H1 (cell line): ENCODE results near the gene RAB34. TPM values are rescaled to one million over a fixed set of nuclear protein-coding genes. Genes with fewer than 3 reads are reported as not detected.

ENCODE experiments used
- CTCF ChIA-PET: fragments of 300-600 bp; sonication (Branson Sonifier 250); formaldehyde crosslinking; loops from one replicate; lab custom pipeline; 2021; ENCODE audit not compliant: partially characterized antibody; lab: Charles Lee
- POLR2A ChIA-PET: fragments of 300-600 bp; sonication (Branson Sonifier 250); formaldehyde crosslinking; loops from one replicate; lab custom pipeline; 2021; ENCODE audit warnings: inconsistent platforms; ENCODE audit not compliant: partially characterized antibody; lab: Charles Lee
- DNase-seq, 2 experiments: peaks; one replicate each; pipeline versions ENCODE4 v3.0.0 to v3.0.0-alpha.2; 2010 to 2022; ENCODE audit warnings: low spot score in 2 of 2, low read depth in 1 of 2, mixed read lengths in 1 of 2
- FAIRE-seq: peaks from 2 replicates; lab custom pipeline; 2011; peaks lifted over from hg19 to GRCh38; lab: Jason Lieb, UNC
- H2AFZ ChIP-seq: 2 replicates; pipeline ENCODE4 v1.8.1; 2012; ENCODE audit warnings: low read length, inconsistent platforms
- H2AK5ac ChIP-seq: 2 replicates; pipeline ENCODE4 v1.6.1; 2013; ENCODE audit warnings: low read depth, low read length
- H2BK120ac ChIP-seq: replicated peaks from 2 replicates; pipeline ENCODE3; 2013; ENCODE audit warnings: low read depth, low read length, inconsistent platforms
- H2BK12ac ChIP-seq: 2 replicates; pipeline ENCODE4 v1.6.1; 2013; ENCODE audit warnings: low read depth, low read length
- H2BK15ac ChIP-seq: 2 replicates; pipeline ENCODE4 v1.6.1; 2013; ENCODE audit warnings: low read length
- H2BK20ac ChIP-seq: 2 replicates; pipeline ENCODE4 v1.6.1; 2013; ENCODE audit warnings: low read length
- H2BK5ac ChIP-seq: 2 replicates; pipeline ENCODE4 v1.6.1; 2013; ENCODE audit warnings: low read depth, low read length
- H3K14ac ChIP-seq: 2 replicates; pipeline ENCODE4 v1.6.1; 2013; ENCODE audit warnings: inconsistent platforms; ENCODE audit not compliant: insufficient read length
- H3K18ac ChIP-seq: 2 replicates; pipeline ENCODE4 v1.6.1; 2013; ENCODE audit warnings: low read length; ENCODE audit errors: extremely low read depth
- H3K23ac ChIP-seq: 2 replicates; pipeline ENCODE4 v1.6.1; 2013; ENCODE audit warnings: inconsistent platforms; ENCODE audit not compliant: insufficient read length
- H3K23me2 ChIP-seq: 2 replicates; pipeline ENCODE4 v1.6.1; 2013; ENCODE audit warnings: low read depth, low read length
- H3K27ac ChIP-seq: 2 replicates; pipeline ENCODE4 v1.6.1; 2011; ENCODE audit warnings: low read depth, low read length, inconsistent platforms
- H3K27me3 ChIP-seq, 4 experiments: replicated peaks in 1 of 4; 1 replicate in 1 of 4; 2 replicates in 3 of 4; pipeline versions ENCODE4 v1.6.1 to v1.8.1; 2011 to 2013; ENCODE audit warnings: low read length in 3 of 4, mild to moderate bottlenecking in 3 of 4, inconsistent platforms in 2 of 4, mixed read lengths in 2 of 4, moderate library complexity in 1 of 4; ENCODE audit not compliant: control insufficient read depth in 3 of 4, insufficient read depth in 3 of 4; ENCODE audit errors: extremely low read depth in 1 of 4
- H3K36me3 ChIP-seq, 4 experiments: 2 replicates each; pipeline versions ENCODE4 v1.6.1 to v1.8.1; 2011 to 2013; ENCODE audit warnings: mild to moderate bottlenecking in 4 of 4, low read length in 3 of 4, moderate library complexity in 2 of 4, control low read depth in 1 of 4, inconsistent platforms in 1 of 4; ENCODE audit not compliant: insufficient read depth in 4 of 4, control insufficient read depth in 2 of 4
- H3K4ac ChIP-seq: replicated peaks from 2 replicates; pipeline ENCODE3; 2013; ENCODE audit warnings: low read length, low read depth, mixed read lengths, inconsistent platforms; ENCODE audit not compliant: insufficient read length
- H3K4me1 ChIP-seq, 4 experiments: replicated peaks in 1 of 4; 1 replicate in 1 of 4; 2 replicates in 3 of 4; pipeline versions ENCODE4 v1.6.1 to v1.8.1; 2011 to 2013; ENCODE audit warnings: low read length in 3 of 4, inconsistent platforms in 2 of 4, mixed read lengths in 1 of 4; ENCODE audit not compliant: insufficient read depth in 4 of 4, control insufficient read depth in 3 of 4
- H3K4me2 ChIP-seq, 2 experiments: 2 replicates each; pipeline versions ENCODE4 v1.6.1 to v1.8.1; 2011 to 2013; ENCODE audit warnings: low read depth in 2 of 2, low read length in 2 of 2, control low read depth in 1 of 2, inconsistent platforms in 1 of 2, mild to moderate bottlenecking in 1 of 2; ENCODE audit not compliant: insufficient read depth in 1 of 2
- H3K4me3 ChIP-seq, 4 experiments: fragments of 200-600, 300-600 bp in 1 of 4; sonication (generic), shearing (Covaris generic), sonication (Bioruptor Twin) in 1 of 4; 2 replicates each; pipeline versions ENCODE4 v1.5.1 to v1.8.1; 2011 to 2016; ENCODE audit warnings: low read length in 4 of 4, low read depth in 3 of 4, control low read depth in 2 of 4, inconsistent platforms in 2 of 4, mild to moderate bottlenecking in 2 of 4, mixed read lengths in 1 of 4, moderate library complexity in 1 of 4; ENCODE audit not compliant: insufficient read depth in 2 of 4; ENCODE audit errors: extremely low read depth in 1 of 4
- H3K56ac ChIP-seq: replicated peaks from 2 replicates; pipeline ENCODE3; 2013; ENCODE audit warnings: low read depth, mild to moderate bottlenecking, mixed read lengths, low read length, inconsistent platforms; ENCODE audit not compliant: insufficient read length
- H3K79me1 ChIP-seq: 2 replicates; pipeline ENCODE4 v1.6.1; 2013; ENCODE audit warnings: low read depth, low read length, control low read depth
- H3K79me2 ChIP-seq, 2 experiments: 2 replicates each; pipeline versions ENCODE4 v1.6.1 to v1.8.1; 2012 to 2013; ENCODE audit warnings: low read length in 2 of 2, mild to moderate bottlenecking in 2 of 2, inconsistent platforms in 1 of 2; ENCODE audit not compliant: insufficient read depth in 2 of 2, control insufficient read depth in 1 of 2
- H3K9ac ChIP-seq, 4 experiments: replicated peaks in 1 of 4; 1 replicate in 1 of 4; 2 replicates in 3 of 4; pipeline versions ENCODE4 v1.6.1 to v1.8.1; 2011 to 2013; ENCODE audit warnings: low read depth in 3 of 4, low read length in 3 of 4, control low read depth in 2 of 4, mild to moderate bottlenecking in 2 of 4, moderate library complexity in 2 of 4, inconsistent platforms in 1 of 4; ENCODE audit errors: extremely low read depth in 1 of 4
- H3K9me3 ChIP-seq, 2 experiments: 2 replicates each; pipeline versions ENCODE4 v1.6.1 to v1.8.1; 2012 to 2013; ENCODE audit warnings: mild to moderate bottlenecking in 2 of 2, moderate library complexity in 2 of 2, control low read depth in 1 of 2, inconsistent platforms in 1 of 2, low read depth in 1 of 2, low read length in 1 of 2, mixed read lengths in 1 of 2; ENCODE audit not compliant: insufficient read depth in 2 of 2
- H4K20me1 ChIP-seq, 2 experiments: replicated peaks in 1 of 2; 2 replicates each; pipeline versions ENCODE3 to v1.8.1; 2011 to 2013; ENCODE audit warnings: inconsistent platforms in 2 of 2, low read length in 2 of 2, mild to moderate bottlenecking in 1 of 2; ENCODE audit not compliant: insufficient read depth in 2 of 2, control insufficient read depth in 1 of 2
- H4K5ac ChIP-seq: 2 replicates; pipeline ENCODE4 v1.6.1; 2013; ENCODE audit warnings: low read length, low read depth, mixed read lengths, inconsistent platforms; ENCODE audit not compliant: insufficient read length
- H4K8ac ChIP-seq: 2 replicates; pipeline ENCODE4 v1.8.0; 2013; ENCODE audit warnings: mild to moderate bottlenecking, moderate library complexity, low read length, inconsistent platforms; ENCODE audit not compliant: insufficient read depth; ENCODE audit errors: extremely low read depth
- H4K91ac ChIP-seq: replicated peaks from 2 replicates; pipeline ENCODE3; 2013; ENCODE audit warnings: low read length, mixed read lengths, inconsistent platforms; ENCODE audit not compliant: insufficient read length
- ATF2 ChIP-seq: IDR thresholded peaks from 2 replicates; pipeline ENCODE4 v1.6.1; 2012; ENCODE audit warnings: low read length, inconsistent platforms
- BRCA1 ChIP-seq: IDR thresholded peaks from 2 replicates; pipeline ENCODE4 v1.6.1; 2012; ENCODE audit warnings: low read depth, low read length, improper control_type of control experiment
- CHD2 ChIP-seq: IDR thresholded peaks from 2 replicates; pipeline ENCODE4 v1.6.1; 2012; ENCODE audit warnings: low read length, improper control_type of control experiment
- CREB1 ChIP-seq: IDR thresholded peaks from 2 replicates; pipeline ENCODE4 v1.6.1; 2012; ENCODE audit warnings: inconsistent platforms
- FOSL1 ChIP-seq: IDR thresholded peaks from 2 replicates; pipeline ENCODE4 v1.6.1; 2011; ENCODE audit warnings: mild to moderate bottlenecking, low read depth, low read length, moderate library complexity; ENCODE audit not compliant: insufficient read depth
- GTF2F1 ChIP-seq: IDR thresholded peaks from 2 replicates; pipeline ENCODE4 v1.6.1; 2012; ENCODE audit warnings: low read depth, low read length, improper control_type of control experiment, borderline replicate concordance
- JUND ChIP-seq: IDR thresholded peaks from 2 replicates; pipeline ENCODE4 v1.6.1; 2011; ENCODE audit warnings: mild to moderate bottlenecking, improper control_type of control experiment, low read length
- KDM1A ChIP-seq: fragments of 200-600, 300-600 bp; sonication (generic); IDR thresholded peaks from 2 replicates; pipeline ENCODE4 v1.7.1; 2016; ENCODE audit warnings: mild to moderate bottlenecking, low read length, borderline replicate concordance
- KDM4A ChIP-seq: IDR thresholded peaks from one replicate; pipeline ENCODE4 v1.7.1; 2012; ENCODE audit warnings: low read depth, mild to moderate bottlenecking, moderate library complexity, low read length, inconsistent platforms; ENCODE audit not compliant: severe bottlenecking
- NRF1 ChIP-seq: IDR thresholded peaks from 2 replicates; pipeline ENCODE4 v1.6.1; 2011; ENCODE audit warnings: mild to moderate bottlenecking, low read depth, low read length, improper control_type of control experiment
- RBBP5 ChIP-seq: IDR thresholded peaks from 2 replicates; pipeline ENCODE4 v1.7.1; 2012; ENCODE audit warnings: low read depth, mild to moderate bottlenecking, inconsistent platforms, low read length, moderate library complexity, borderline replicate concordance
- WGBS, 2 experiments: shearing (Covaris generic) in 1 of 2; methylation state at CpG; one replicate each; pipeline versions ENCODE4 v1.1.6 to v1.1.7; 2013 to 2015; ENCODE audit warnings: low lambda C conversion rate in 2 of 2, mixed read lengths in 2 of 2, inconsistent platforms in 1 of 2, low coverage in 1 of 2, missing lambda C conversion rate in 1 of 2; ENCODE audit not compliant: insufficient replicate concordance in 2 of 2, insufficient coverage in 1 of 2, insufficient read length in 1 of 2; ENCODE audit errors: extremely low coverage in 1 of 2, missing lambda C conversion rate in 1 of 2; 5-methylcytosine and 5-hydroxymethylcytosine counted together
- polyA plus RNA-seq, 7 experiments: library from polyadenylated mRNA; depleted of rRNA in 3 of 7; stranded (reverse) in 5 of 7; unstranded in 2 of 7; fragments of >200 nt in 5 of 7; fragments of 200-250 nt in 2 of 7; gene quantifications; 1 replicate in 5 of 7; 2 replicates in 1 of 7; 4 replicates in 1 of 7; pipeline versions ENCODE4 v1.2.1 to v1.2.3, GENCODE V29; 2011 to 2013; ENCODE audit warnings: missing spikeins in 2 of 7, mixed read lengths in 2 of 7
- total RNA-seq: library from RNA; stranded (reverse); fragmentation: NEBNext Ultra II Directional; extraction: Animal tissue kit (Norgen Biotek cat#: 25700); gene quantifications from 2 replicates; pipeline ENCODE4 v1.2.1, GENCODE V29; 2021

RAB34 gene
- total and polyA plus RNA-seq, 2 of the 8 experiments (the other 6 are each of a cell fraction or from before 2014, with no cell fraction given): 237 to 305 TPM

DNA sequence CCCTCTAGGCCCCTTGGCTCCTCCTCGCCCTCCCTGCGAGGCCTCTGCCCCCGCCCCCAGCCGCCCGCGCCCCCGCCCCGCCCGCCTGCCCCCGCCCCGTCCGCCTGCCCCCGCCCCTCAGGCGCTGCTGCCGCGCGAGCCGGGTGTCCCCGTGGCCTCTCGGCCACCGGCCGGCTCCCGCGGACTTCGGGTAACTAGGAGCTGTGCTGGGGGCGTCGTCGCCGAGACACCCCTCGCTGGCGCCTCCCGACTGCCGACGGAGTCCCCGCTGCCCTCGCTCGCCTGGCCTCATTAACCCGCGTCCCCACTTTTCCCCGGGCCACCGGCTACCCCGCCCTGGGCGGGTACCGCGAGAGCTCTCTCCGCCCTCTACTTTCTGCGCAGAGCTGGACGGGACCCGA lies 8.6 kb upstream of the RAB34 start, which contains the start of gene TLCD1:
TLCD1 (minus strand) TSS at position 8 of the 401 bp plus-strand sequence. CDS start 136 bp downstream, outside the sequence.
- WGBS, 2 experiments: 2% methylated on average over 29 of the region's 49 CpGs; no CpG with 5 or more reads in 1 of the 2 experiments
- FAIRE-seq: no peak
- H4K8ac ChIP-seq: peak within 1 kb of the TSS; percentile 97
- H3K27ac ChIP-seq: peak within 1 kb of the TSS; percentile 89
- H2BK5ac ChIP-seq: peak within 1 kb of the TSS; percentile 96
- peak within 1 kb of the TSS; percentile 81 to 97 (median 89) for H3K4me3 ChIP-seq
- POLR2A ChIA-PET: interaction anchor here (0.7 to 17.6 kb wide), 22 partner anchors 7 to 242 kb away, joined by 3 to 813 read pairs (median 6); partner anchors contain the start of genes DHRS13, FAM222B, FLOT2 and PHF12
- peak within 1 kb of the TSS; percentile 82 to 93 (median 91) for H3K9ac ChIP-seq
- H4K91ac ChIP-seq: peak within 1 kb of the TSS; percentile 99
- H2BK12ac ChIP-seq: peak within 1 kb of the TSS; percentile 96; the same call in 1 of the 2 replicates
- H3K18ac ChIP-seq: peak within 1 kb of the TSS; percentile 98
- no peaks in the 10 kb centered on the region for H3K9me3 ChIP-seq
- H4K5ac ChIP-seq: peak within 1 kb of the TSS; percentile 93
- peaks cover 17% of the 10 kb centered on the region; the same call in 1 of the 2 replicates for H3K23me2 ChIP-seq
- CTCF ChIA-PET: interaction anchor here (0.6 to 16.9 kb wide), 34 partner anchors 9 to 227 kb away, joined by 3 to 316 read pairs (median 6); partner anchors contain the start of genes DHRS13, FLOT2, PROCA1 and TRAF4
- no peak for DNase-seq
- peaks cover 19 to 39% (median 33%) of the 10 kb centered on the region in 4 experiments for H3K36me3 ChIP-seq
- H2BK120ac ChIP-seq: peak within 1 kb of the TSS; percentile 84
- peak within 1 kb of the TSS; percentile 68 for H3K14ac ChIP-seq
- H3K23ac ChIP-seq: no peak within 1 kb of the TSS
- peak within 1 kb of the TSS; percentile 72; the same call in 1 of the 2 replicates for H2BK20ac ChIP-seq
- no peaks in the 10 kb centered on the region for H3K27me3 ChIP-seq
- H2AK5ac ChIP-seq: peak within 1 kb of the TSS; percentile 67
- peak within 1 kb of the TSS; percentile 95 to 99 for H3K4me2 ChIP-seq
- H3K79me1 ChIP-seq: no peaks in the 10 kb centered on the region; the same call in 1 of the 2 replicates
- peak within 1 kb of the TSS; percentile 97 for H3K4ac ChIP-seq
- peak within 1 kb of the TSS; percentile 92 for H3K56ac ChIP-seq
- H2AFZ ChIP-seq: no peak within 1 kb of the TSS; the same call in 1 of the 2 replicates
- H4K20me1 ChIP-seq: peaks cover 6 to 16% of the 10 kb centered on the region in 2 experiments
- H3K4me1 ChIP-seq: peaks cover 0 to 15% (median 6%) of the 10 kb centered on the region in 4 experiments; a peak in 6 of 7 replicates
- H2BK15ac ChIP-seq: peak within 1 kb of the TSS; percentile 72; the same call in 1 of the 2 replicates
- peaks cover 0 to 26% of the 10 kb centered on the region in 2 experiments; a peak in 2 of 4 replicates for H3K79me2 ChIP-seq
- TF ChIP-seq RBBP5 (0 out of 2 replicates have a peak, but pooled peaks have one; percentile 21), BRCA1 (0 out of 2 replicates have a peak, but pooled peaks have one; percentile 33), CREB1 (peak; percentile 21; the same call in 1 of the 2 replicates), FOSL1 (no peak), JUND (no peak), NRF1 (no peak), KDM1A (no peak), CHD2 (peak; percentile 71; the same call in 1 of the 2 replicates), GTF2F1 (no peak), KDM4A (peak; percentile 33), ATF2 (no peak)
